ENCODE measurements around the gene KIFBP.
"Not testable (repeated sequence)": the region's sequence is repeated elsewhere in the genome, so short reads cannot be mapped to it uniquely, and the experiment has no call there.

The KIFBP gene

GRCh38 chr10:68988530-68989316, at the start of gene KIFBP:
KIFBP (plus strand) TSS chr10:68988803; CDS start chr10:68988833, 30 bp downstream.
- DNase-seq (ENCODE audit: low read depth), result peak; percentile 96

- no peak for DNase-seq (ENCODE audit: low read depth)
Observed at GRCh38 chr10:68938884-68939283, 49.7 kb upstream of the KIFBP start.

GRCh38 chr10:68940917-68941316, 47.7 kb upstream of the KIFBP start:
- DNase-seq (ENCODE audit: low read depth), result not testable (repeated sequence)

GRCh38 chr10:68950598-68950997, 38.0 kb upstream of the KIFBP start:
- DNase-seq (ENCODE audit: low read depth), result no peak

- DNase-seq (ENCODE audit: low read depth), result no peak
Observed at GRCh38 chr10:68954904-68955303, 33.7 kb upstream of the KIFBP start.

- no peak for DNase-seq (ENCODE audit: low read depth)
Observed at GRCh38 chr10:68955355-68955831, 33.2 kb upstream of the KIFBP start.

- peak; percentile 80 for DNase-seq (ENCODE audit: low read depth)
Observed at GRCh38 chr10:68955832-68956532, 32.6 kb upstream of the KIFBP start, which contains the start of gene DDX21. DDX21 (plus strand) TSS chr10:68956170; CDS start chr10:68956226, 56 bp downstream.

- DNase-seq (ENCODE audit: low read depth), result no peak
Observed at GRCh38 chr10:68957284-68957615, 31.4 kb upstream of the KIFBP start.

GRCh38 chr10:68957654-68958053, 30.9 kb upstream of the KIFBP start:
- no peak for DNase-seq (ENCODE audit: low read depth)

GRCh38 chr10:68959695-68960527, 28.7 kb upstream of the KIFBP start:
- DNase-seq (ENCODE audit: low read depth), result no peak

- DNase-seq (ENCODE audit: low read depth), result no peak
Observed at GRCh38 chr10:68963151-68963550, 25.5 kb upstream of the KIFBP start.

- DNase-seq (ENCODE audit: low read depth), result no peak
Observed at GRCh38 chr10:68973975-68974374, 14.6 kb upstream of the KIFBP start.

- not testable (repeated sequence) for DNase-seq (ENCODE audit: low read depth)
Observed at GRCh38 chr10:68975936-68976473, 12.6 kb upstream of the KIFBP start.

GRCh38 chr10:68979738-68980137, 8.9 kb upstream of the KIFBP start:
- not testable (repeated sequence) for DNase-seq (ENCODE audit: low read depth)

- DNase-seq (ENCODE audit: low read depth), result no peak
Observed at GRCh38 chr10:68981074-68981473, 7.5 kb upstream of the KIFBP start.

GRCh38 chr10:68982389-68982788, 6.2 kb upstream of the KIFBP start:
- DNase-seq (ENCODE audit: low read depth), result no peak

- no peak for DNase-seq (ENCODE audit: low read depth)
Observed at GRCh38 chr10:68987611-68988010, 992 bp upstream of the KIFBP start.

GRCh38 chr10:68989317-68989990, 851 bp downstream of the KIFBP start:
- no peak for DNase-seq (ENCODE audit: low read depth)

- peak; percentile 90 for DNase-seq (ENCODE audit: low read depth)
Observed at GRCh38 chr10:68992636-68993440, 4.2 kb downstream of the KIFBP start.

GRCh38 chr10:68997211-68997610, 8.6 kb downstream of the KIFBP start:
- no peak for DNase-seq (ENCODE audit: low read depth)

- DNase-seq (ENCODE audit: low read depth), result no peak
Observed at GRCh38 chr10:69004821-69005220, 16.2 kb downstream of the KIFBP start.
